Esophagus squamous epithelium (tissue), 4 donors: Measurements from ENCODE around the gene SRPK1.

ENCODE experiments used
- CTCF ChIP-seq, 6 experiments: fragments of 450-650 bp in 4 of 6; fragments of 200-600 bp in 2 of 6; sonication (generic) in 2 of 6; IDR thresholded peaks; one replicate each; pipeline ENCODE4 v1.5.1; 2016 to 2019; ENCODE audit warnings: antibody characterized with exemption in 6 of 6, mild to moderate bottlenecking in 4 of 6, moderate library complexity in 4 of 6
- POLR2A ChIP-seq, 4 donors: fragments of 450-650 bp; IDR thresholded peaks; one replicate each; pipeline ENCODE4 v1.6.1; 2017; ENCODE audit warnings: antibody characterized with exemption in 4 of 4, mild to moderate bottlenecking in 4 of 4, moderate library complexity in 3 of 4

DNA sequence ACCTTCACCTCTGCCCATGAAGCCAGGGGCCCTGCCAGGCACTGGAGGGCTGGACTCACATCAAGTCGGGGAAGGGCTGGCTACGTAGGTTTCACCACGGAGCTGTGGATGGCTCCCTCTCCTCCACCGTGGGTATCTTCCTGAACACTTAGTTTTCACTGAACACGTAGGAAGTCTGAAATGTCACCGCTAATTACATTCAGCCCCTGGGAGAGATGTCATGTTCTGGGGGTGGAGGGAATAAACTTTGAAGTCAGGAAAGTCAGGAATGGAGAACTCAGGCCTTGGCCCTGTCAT, 109.3 kb downstream of the SRPK1 start:
- no peak for TF ChIP-seq CTCF (IDR thresholded peaks at IDR 0.05)
- TF ChIP-seq POLR2A (IDR thresholded peaks at IDR 0.05) = no peak
